HG03378 (cell line): ENCODE measurements around the gene KRTAP10-11.
"Not testable (repeated sequence)": the region's sequence is repeated elsewhere in the genome, so short reads cannot be mapped to it uniquely, and the experiment has no call there.

Experiments
- ATAC-seq: cut with Tn5 transposase; IDR thresholded peaks from one replicate; pipeline ENCODE4 v1.9.1; 2021; ENCODE audit warnings: mild to moderate bottlenecking, moderate library complexity; ENCODE audit not compliant: unreplicated experiment

The KRTAP10-11 gene

DNA sequence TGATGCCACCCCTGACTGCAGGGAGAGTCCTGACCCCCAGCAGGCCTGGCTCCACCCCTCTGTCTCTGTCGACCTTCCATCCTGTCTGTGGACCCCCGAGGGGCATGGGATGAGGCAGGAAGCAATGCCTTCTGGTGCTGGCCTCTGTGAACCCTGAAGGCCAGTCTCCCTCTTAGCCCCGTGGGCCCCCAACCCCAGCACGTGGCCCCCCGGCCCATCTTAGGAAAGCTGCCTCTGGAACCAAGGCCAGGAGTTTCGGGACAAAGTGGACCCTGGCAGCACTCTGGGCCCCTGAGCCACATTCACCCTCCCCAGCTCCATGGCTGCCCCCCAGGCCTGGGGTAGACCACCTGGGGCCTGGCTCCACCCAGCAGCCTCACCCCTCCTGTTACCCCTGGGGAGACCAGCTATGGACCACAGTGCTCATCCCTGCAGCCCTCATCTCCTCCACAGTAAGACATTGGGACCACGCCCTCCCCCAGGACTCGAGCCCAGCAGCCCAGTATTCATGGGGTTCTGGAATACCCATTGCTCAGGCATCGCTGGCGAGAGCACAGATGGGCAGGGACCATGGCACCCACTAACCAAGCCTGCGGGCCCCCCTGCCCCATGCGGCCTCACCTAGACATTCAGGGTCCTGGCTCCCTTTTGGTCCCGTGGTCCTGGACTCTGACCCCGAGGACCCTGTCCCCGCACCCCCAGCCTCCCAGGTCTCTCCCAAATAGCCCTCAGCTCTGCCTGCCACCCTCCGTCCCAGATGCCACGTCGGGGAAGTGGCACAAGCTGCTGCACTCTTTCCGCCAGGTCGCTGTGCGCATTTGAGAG, 7.5 kb upstream of the KRTAP10-11 start:
- ATAC-seq = not testable (repeated sequence)

DNA sequence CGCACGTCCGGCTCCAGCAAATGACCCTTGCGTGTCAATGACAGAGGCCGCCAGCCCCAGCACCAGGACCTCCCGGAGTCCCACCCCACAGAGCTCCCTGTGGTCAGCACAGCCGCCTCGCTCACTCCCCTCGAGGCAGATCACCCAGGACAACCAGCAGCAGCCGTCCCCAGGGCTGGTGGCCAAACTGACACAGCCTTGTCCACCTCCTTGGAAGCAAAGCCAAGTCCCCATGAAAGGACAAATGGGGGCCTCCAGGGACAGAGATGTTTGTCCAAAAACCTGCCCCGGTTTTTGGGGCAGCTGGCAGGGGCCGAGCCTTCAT, 6.9 kb upstream of the KRTAP10-11 start:
- ATAC-seq = no peak

DNA sequence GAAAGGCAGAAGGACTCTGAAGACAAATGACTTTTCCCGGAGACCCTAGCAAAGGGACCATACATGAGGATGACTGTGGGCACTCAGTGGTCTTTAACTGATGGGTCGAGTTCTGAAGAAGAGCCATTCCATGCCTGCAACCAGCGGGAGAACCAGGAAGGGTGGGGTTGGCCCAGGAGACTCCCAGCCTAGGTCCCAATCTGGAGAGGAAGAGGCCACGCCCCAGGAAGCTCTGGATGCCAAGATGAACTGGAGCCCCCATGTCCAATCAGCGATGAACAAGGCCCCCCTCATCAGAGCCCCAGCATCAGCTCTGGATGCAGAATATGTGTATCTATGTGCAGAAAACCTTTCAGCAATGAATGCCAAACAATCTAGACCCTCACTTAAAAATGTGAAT, 5.5 kb upstream of the KRTAP10-11 start:
- ATAC-seq = no peak

DNA sequence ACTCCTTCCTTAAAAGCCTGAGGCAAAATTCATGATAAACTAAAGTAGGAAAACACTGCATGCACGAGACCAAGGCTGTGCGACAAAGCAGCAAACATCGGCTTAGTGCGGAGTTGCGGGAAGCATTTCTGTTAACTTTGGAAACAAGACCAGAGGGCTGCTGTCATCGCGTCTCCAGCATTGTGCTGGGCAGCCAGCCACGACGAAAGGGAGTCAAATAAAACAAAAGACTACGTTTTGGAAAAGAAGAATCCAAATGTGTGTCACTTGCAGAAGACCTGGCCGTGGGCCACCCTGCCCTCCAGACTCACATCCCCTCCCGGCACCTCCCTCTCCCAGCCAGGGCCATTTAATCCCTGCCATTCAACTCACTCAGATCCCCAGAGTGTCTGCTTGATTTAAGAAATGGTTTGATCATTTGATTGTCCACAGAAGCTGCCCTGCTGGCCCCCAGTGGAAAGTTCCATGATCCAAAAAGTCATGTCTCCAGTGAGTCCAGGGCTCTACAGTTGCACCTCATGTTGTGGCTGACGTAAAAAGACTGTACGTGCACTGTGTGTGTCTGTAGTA, 2.4 kb upstream of the KRTAP10-11 start:
- ATAC-seq = no peak

DNA sequence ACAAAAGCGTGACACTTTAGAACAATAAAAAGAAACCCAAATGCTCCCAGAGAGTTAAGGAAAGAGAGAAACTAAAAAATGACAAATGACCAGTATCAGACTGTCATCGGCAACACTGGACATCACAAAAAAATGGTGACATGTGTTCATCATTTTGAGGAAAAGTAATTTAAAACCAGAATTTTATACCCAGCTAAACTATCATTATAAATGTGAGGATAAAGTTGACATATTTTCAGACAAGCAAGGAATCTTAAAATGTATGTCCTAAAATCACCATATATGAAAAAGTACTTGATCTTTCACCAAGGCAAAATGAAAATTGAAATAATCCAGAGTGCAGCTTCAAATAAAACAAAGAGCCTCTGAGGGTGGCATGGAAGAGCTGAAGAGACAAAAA, 1.3 kb upstream of the KRTAP10-11 start:
- no peak for ATAC-seq

DNA sequence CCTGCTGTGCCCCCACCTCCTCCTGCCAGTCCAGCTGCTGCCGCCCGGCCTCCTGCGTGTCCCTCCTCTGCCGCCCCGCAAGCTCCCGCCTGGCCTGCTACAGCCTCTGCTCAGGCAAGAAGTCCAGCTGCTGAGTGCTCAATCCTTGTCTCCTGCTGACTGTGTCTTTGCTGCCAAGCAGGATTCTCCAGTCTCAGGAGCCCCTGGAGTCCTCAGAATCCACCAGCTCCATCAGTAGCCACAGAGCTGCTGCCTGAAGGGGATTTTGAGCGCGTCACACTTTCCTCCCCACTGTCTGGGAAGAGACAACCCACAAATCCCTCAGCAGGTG, 973 bp downstream of the KRTAP10-11 start:
- no peak for ATAC-seq

DNA sequence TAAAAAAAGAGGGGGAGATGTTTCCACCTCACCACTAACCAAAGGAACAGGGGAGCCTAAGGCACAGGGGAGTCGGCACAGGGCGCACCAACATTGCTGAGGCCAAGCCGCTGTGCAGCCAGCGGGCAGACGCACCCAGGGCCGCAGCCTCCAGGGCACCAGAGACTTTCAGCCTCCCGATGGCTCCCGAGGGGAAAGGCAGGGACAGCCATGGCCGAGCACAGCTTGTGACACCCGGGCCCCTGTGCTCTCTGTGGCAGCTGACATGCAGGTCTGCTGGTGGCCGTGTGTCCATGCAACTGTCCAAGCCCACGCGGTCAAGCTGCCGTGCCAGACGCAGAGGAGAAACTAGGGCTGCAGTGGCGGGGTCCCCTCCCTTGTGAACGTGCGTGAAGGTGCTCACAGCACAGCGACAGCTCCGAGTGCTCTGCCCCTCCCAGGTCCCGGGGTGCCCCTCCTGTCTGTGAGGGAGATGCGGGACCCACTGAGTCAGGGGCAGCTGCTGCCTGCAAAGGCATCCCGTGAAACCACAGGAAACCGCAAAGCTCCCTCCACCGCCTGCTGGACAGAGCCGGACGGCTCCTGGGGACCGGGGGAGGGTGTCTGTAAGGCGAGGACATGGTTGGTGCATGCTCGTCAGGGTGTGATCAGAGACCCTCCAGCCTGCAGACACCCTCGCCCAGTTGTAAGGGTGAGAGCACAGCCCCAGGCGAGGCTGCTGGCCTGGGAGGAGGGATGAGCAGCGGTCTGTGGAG, 2.5 kb downstream of the KRTAP10-11 start:
- ATAC-seq = no peak

DNA sequence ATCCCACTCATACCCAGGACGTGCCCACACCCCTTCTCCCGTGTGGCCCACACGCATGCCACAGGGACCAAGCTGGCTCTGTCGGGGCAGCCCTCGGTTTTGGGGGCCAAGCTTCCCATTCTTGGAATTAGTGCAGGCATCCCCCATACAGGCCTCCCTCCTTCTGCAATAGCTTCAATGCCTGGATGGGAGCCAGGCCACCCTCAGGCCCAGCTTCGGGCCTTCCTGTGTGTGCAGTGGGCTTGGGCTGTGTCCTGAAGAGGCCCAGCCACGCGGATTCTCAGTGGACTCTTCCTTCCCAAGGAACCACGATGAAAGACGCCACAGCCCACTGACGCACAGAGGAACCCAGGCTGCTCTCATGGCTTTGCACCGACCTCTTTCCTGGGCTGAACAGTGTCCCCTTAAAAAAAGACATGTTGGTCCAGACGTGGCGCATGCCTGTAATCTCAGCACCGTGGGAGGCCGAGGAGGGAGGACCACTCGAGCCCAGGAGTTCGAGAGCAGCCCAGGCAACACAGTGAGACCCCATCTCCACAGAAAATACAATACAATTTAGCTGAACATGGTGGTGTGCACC, 3.4 kb downstream of the KRTAP10-11 start:
- no peak for ATAC-seq

DNA sequence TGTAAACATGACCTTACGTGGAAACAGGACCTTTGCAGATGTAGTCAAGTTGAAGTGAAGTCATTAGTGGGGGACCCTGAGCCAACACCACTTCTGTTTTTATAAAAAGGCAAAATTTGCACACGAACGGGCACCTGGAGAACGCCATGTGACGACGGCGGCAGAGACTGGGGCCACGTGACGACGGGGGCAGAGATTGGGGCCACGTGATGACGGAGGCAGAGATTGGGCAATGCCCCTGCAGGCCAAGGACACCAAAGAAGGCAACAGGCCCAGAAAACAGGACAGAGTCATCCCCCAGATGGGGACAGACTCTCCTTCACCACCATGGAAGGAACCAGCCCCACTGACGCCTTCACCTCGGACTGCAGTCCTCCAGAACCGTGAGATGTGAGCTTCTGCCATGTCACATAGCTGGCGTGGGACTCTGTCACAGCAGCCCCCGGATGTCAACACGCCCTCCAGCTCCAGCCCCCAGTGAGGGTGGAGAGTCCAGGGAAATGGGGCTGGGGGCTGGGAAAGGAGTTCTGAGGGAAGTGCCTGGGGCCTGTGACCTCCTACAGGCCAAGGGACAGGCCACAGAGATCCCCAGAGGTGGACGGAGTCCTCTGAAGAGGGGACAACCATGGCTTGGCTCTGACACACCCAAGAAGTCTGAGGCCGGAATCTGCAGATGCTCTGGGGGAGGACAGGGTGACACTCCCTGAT, 4.2 kb downstream of the KRTAP10-11 start:
- no peak for ATAC-seq

DNA sequence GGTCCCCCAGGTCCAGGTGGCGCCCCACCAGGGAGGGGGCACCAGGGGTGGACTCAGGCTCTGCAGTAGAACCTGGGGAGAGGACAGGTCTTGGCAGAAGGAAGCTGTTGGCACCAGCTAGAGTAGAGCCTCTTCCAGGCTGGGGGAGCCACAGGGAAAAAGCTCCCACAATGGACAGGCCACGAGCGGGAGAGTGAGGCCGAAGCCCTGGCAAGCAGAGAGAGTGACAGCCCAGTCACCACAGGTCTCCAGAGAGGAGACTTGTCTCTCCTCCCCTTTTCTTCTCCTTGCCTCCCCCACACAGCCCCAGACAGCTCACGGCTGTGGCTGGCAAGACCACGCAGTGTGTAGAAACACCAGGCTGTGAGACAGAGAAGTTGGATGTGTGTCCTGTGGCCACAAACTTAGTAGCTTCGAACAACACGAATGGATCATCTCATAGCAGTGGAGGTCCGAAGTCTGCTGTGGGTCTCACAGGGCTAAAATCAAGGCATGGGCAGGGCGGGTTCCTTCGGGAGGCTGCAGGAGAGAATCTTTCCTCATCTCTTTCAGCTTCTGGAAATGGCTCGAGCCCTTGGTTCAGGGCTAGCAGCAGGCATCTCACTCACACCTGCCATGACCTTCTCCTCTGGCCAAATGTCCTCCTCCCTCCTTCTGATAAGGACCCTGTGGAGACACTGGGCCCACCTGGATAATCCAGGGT, 4.9 kb downstream of the KRTAP10-11 start:
- ATAC-seq = no peak

DNA sequence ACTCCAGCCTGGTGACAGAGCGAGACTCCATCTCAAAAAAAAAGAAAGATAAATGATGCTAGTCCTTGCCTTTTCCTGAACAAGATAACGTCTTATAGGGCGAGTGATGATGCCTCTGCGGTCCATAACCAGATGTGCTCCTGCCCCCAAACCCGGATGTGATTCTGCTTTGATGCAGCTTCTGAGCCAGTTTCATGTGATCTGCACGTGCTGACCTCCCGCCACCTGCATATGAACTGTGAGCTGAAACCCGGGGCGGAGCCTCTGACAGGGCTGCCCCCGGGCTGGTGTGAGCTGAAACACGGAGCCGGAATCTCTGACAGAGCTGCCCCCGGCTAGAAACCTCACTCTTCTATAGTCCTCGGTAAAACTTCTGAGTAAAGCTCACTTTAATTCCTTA, 6.9 kb downstream of the KRTAP10-11 start:
- ATAC-seq = no peak

DNA sequence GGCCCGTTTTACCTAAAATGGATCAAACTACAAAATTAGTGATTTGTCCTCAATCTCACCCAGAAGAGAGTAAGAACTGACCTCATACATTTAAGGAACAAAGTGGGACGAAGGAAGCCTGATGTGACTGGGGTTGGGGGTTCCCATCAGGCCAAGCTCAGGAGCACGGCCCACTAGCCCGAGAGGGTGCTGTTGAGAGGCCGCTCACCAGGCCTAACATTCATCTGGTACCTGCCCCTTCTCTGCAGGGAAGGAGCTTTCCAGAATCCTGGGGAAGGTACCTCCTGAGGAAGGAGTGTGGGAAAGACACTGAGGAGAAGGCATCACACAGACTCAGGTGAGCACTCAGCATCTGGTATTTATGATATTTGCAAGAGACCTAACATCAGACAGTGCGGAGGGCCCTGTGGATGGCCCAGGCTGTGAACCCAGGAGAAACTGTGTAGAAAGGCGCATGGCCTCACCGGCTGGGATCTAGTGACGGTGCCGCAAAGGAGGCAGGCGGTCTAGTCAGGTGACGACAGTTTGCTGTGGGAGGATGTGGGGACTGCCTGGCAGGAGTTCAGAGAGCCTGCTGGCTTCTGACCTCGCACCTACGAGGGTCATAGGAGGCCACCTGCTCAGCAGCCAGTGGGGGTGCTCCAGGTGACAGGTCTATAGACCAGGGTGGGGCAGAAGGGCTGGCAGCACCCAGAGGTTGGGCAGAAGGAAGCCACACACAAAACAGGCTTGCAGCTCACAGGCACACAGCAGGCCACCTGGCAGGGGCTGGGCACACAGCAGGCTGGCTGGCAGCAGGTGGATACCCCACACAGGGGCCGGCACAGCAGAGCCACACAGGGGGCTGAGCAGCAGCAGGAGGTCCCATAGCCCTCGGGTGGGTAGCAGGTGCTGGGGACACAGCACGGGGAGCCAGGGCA, 7.7 kb downstream of the KRTAP10-11 start:
- ATAC-seq = no peak

DNA sequence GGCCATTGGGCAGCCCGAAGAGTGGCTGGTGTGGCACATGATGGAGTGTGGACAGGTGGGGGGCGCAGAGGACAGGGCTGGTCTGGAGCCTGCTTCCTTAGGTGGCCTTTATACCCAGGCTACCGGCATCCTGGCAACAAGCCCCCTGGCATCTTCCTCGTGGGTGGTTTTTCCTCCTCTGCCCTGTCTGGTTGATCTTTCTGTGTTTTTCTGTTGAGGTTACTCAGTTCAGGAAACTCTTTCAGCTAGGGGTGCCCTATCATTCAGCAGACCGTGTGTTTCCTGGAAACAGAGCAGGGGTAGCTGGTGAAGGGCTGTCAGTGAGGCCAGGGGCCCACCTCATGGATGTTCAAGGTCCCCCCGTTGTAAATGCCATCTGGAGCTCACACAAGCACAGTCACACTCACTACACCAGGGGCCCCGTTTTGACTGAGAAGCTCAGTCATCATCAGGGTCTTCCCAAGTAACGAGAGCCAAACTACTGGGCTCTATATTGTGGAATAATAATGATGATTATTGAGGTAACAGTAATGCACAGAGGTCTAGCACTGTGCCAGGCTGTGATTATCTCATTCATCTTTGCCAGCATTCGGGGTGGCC, 8.5 kb downstream of the KRTAP10-11 start, which contains the start of gene KRTAP12-4:
KRTAP12-4 (minus strand) TSS at position 84 of the 600 bp plus-strand sequence; CDS start at position 39, 45 bp downstream.
- no peak for ATAC-seq

DNA sequence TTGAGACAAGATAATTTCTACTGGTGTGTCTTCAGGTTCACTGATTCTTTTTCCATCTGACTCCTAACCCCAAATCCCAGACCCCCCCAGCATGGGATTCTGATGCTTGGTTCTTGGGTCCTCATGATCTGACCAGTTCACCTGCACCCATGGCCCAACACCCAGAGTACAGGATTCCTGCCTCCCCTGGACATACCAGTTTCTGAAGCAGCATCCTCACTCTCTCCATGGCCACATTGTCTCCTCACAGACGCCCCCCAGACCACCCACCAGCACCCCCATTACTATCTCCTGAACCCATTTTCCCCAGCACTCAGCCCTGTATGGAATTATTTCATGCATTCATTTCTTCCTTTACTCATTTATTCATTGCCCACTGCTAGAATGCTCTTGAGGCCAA, 10.7 kb downstream of the KRTAP10-11 start:
- no peak for ATAC-seq

DNA sequence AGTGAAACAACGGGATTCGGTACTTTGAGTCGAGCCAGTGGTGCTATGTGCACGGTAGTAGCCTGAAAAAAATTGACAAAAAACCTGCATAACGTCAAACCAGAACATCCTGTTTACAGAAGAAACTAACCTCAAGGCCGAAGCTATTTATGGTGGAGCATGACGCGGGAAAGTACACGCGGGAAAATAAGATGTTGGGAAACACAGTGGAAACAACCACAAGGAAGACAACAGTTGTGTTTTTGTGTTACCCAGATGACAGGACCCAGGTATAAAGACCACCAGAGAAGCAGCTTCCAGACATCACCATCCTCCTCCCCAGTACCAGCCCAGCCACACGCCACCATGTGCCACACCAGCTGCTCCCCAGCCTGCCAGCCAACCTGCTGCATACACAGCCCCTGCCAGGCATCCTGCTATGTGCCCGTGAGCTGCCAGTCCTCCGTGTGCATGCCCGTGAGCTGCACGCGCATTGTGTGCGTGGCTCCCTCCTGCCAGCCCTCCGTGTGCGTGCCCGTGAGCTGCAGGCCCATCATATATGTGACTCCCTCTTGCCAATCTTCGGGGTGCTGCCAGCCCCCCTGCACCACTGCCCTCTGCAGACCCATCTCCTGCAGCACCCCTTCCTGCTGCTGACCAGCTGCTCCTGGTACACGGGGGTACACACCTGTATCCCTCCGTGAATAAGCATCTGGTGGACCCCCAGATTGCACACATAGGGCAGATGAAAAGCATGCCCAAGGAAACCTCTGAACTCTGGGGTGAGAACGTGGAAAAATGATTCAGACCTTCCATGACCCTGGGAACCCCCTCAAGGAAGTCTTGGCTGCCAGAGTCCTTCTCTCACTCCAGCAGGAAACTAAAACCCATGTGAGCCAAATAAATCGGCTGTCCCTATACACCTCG, 11.7 kb downstream of the KRTAP10-11 start, which contains the start of gene KRTAP12-3:
KRTAP12-3 (plus strand) TSS at position 298 of the 906 bp plus-strand sequence; CDS start at position 346, 48 bp downstream.
- no peak for ATAC-seq

DNA sequence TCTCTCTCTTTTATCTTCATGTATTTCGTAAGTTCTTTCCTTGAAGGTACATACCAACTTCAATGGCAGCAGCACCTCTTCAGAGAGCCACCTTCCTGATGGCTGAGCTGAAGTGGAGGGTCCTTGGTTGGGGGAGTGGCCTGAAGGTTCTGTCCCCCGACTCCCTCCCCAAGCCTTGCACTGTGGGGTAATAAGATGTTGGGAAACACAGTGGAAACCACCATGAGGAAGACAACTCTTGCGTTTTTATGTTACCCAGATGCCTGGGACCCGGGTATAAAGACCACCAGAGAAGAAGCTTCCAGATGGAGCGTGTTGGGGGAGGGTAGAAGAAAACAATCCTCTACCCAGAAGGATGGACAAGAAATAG, 12.3 kb downstream of the KRTAP10-11 start:
- no peak for ATAC-seq

DNA sequence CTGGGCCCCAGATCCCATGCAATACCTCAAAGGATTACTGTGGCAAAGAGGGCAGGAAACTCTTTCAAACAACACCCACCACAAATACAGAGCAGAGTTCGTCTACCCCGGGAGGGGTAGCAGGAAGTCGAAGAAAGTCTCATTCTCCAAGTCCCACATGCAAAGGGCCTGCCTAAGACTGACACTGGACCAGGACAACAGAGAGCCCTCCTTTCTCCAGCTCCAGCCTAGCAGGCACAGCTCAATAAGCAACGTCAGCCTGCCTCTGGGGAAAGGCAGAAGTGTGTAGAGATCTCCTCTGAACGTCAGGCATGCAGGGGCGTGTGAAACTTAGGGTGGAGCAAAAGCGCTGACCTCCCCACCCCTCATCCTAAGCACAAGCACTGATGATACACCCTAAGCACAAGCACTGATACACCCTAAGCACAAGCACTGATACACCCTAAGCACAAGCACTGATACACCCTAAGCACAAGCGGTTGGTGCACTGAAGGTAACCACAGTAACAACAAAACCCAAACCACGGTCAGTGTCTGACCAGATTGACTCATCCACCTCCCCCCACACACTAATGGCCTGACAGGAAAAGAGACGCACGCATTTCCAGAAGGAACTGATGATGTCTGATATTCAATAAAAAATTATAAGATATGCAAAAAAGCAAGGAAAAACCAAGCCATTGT, 12.8 kb downstream of the KRTAP10-11 start:
- no peak for ATAC-seq
